ENCODE data around the gene GRM4. TPM values are rescaled to one million over a fixed set of nuclear protein-coding genes. Genes with fewer than 3 reads are reported as not detected.

GRM4 gene
- total RNA-seq, 1 experiment from 2014 or later: 5.6 TPM

GRCh38 chr6:33988121-33989015 lies 157.5 kb downstream of the GRM4 start:
- DNase-seq: no peak
- Histone ChIP-seq H4K91ac (ENCODE audit: insufficient read length, low read depth, low read length) (no peak overlapping the region), H2BK120ac (ENCODE audit: low read depth, low read length, poor library complexity, severe bottlenecking) (no peak overlapping the region), H2BK12ac (ENCODE audit: insufficient read length, low read depth, low read length) (no peak overlapping the region), H3K23me2 (ENCODE audit: insufficient read length, low read depth, low read length, poor library complexity, severe bottlenecking) (no peaks in the 10 kb centered on the region), H3K4me2 (ENCODE audit: insufficient read depth, insufficient read length, low read length) (no peak overlapping the region), H3T11ph (ENCODE audit: low read length) (no peak overlapping the region), H2AFZ (ENCODE audit: low read length) (no peak overlapping the region), H3K4ac (ENCODE audit: low read depth, low read length) (no peak overlapping the region), H3K18ac (ENCODE audit: insufficient read length, low read depth, low read length) (no peak overlapping the region), H3K27ac (ENCODE audit: insufficient read length, low read depth, low read length) (no peak overlapping the region), H4K5ac (ENCODE audit: insufficient read length, low read depth, low read length) (no peak overlapping the region), H2BK5ac (ENCODE audit: insufficient read length, low read length) (no peak overlapping the region), H3K23ac (ENCODE audit: insufficient read length, low read depth, low read length) (no peak overlapping the region), H4K8ac (replicated peaks; ENCODE audit: insufficient read length, low read depth, low read length) (no peak overlapping the region), H3K9me3 (ENCODE audit: control insufficient read depth, low read depth, low read length) (no peaks in the 10 kb centered on the region), H3K27me3 (ENCODE audit: insufficient read depth, low read length) (no peaks in the 10 kb centered on the region), H3K14ac (ENCODE audit: insufficient read depth, low read length) (no peak overlapping the region), H3K9ac (ENCODE audit: extremely low read depth, insufficient read length, low read length) (no peak overlapping the region), H3K79me2 (ENCODE audit: insufficient read depth, low read length) (no peaks in the 10 kb centered on the region), H3K79me1 (ENCODE audit: insufficient read depth, low read depth, low read length, poor library complexity, severe bottlenecking) (no peaks in the 10 kb centered on the region), H3K56ac (ENCODE audit: insufficient read length, low read depth, low read length) (no peak overlapping the region), H2BK15ac (ENCODE audit: low read depth, low read length) (no peak overlapping the region), H4K20me1 (ENCODE audit: control insufficient read depth, insufficient read depth, insufficient read length) (no peaks in the 10 kb centered on the region), H3K4me1 (ENCODE audit: insufficient read depth, low read length) (no peaks in the 10 kb centered on the region; the same call in 1 of the 2 replicates), H2AK5ac (ENCODE audit: insufficient read length, low read length) (no peak overlapping the region), H2BK20ac (ENCODE audit: low read depth, low read length, poor library complexity, severe bottlenecking) (no peak overlapping the region)
- Mint-ChIP-seq H3K9me3 (peaks cover 0 to 4% of the 10 kb centered on the region in 2 experiments; a peak in 2 of 5 replicates), H3K27ac (peak overlapping the region in 1 of 3 experiments; percentile 52; a peak in 2 of 7 replicates), H3K27me3 (ENCODE audit: low read depth) (peaks cover 66% of the 10 kb centered on the region), H3K4me3 (no peak overlapping the region), H3K4me1 (peaks cover 20 to 28% of the 10 kb centered on the region in 2 experiments), H3K36me3 (ENCODE audit: insufficient read depth in 1 of 3, low read depth in 3 of 3) (peaks cover 0 to 4% (median 0%) of the 10 kb centered on the region in 3 experiments; a peak in 2 of 7 replicates)
- TF ChIP-seq CTCF (conservative IDR thresholded peaks at IDR 0.05): no peak
- WGBS (ENCODE audit: extremely low coverage, insufficient read length, low lambda C conversion rate): no CpG with 5 or more reads among the region's 16 CpGs

Measured in H9 (cell line).